GM12873 (cell line): Measurements from ENCODE around the gene FCER2.

Experiments used
- CTCF ChIP-seq: IDR thresholded peaks from 2 replicates; pipeline ENCODE4 v1.5.1; 2012; ENCODE audit warnings: low read depth, mild to moderate bottlenecking, moderate library complexity, low read length, control low read depth; ENCODE audit not compliant: insufficient read depth; ENCODE audit errors: missing control alignments

Gene FCER2

DNA sequence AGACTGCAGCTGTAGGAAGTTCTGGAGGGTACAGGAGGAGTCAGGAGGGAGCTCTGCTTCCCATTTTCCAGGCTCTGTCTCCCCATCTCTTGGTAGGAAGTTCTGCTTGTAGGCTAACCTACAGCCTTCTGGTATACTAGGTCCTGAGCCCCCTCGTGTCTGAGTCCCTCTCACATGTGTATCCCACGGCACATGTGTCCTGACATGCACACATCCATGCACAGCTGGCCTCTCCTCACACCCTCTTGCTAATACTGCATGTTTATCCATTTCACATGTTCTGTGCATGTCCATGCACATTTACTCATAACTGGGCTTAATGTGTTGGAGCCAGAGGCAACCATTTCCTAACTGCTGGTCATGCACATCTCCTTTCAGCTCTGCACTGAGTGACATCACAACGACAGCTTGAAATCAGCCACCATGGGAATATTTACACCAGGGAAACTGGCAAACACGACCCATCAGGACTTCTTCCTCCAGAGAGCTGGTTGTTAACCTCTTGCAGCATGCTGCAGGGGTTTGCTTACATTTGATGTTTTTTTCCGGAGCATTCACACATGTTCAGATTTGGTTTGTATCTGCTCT is 42.4 kb upstream of the FCER2 start:
- TF ChIP-seq CTCF: no peak

DNA sequence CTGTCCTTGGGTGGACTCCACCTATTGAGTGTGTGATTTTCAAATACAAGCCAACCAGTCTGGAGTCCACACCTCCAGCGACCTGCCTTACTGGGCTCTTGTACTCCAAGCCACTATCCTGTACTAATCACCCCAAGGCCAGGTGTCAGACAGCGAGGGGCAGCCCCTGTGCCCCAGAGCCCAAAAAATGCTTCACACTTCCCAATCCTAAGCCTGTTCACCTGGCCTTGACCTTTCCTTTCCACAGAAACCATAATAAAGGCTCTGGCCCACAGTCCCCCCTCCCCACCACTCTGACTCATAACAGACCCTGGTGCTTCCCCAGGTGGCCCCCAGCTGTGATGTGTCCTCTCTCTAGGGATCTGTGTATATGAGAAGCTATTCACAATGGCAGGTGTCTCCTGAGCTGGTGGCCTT is 41.5 kb upstream of the FCER2 start:
- TF ChIP-seq CTCF: no peak

DNA sequence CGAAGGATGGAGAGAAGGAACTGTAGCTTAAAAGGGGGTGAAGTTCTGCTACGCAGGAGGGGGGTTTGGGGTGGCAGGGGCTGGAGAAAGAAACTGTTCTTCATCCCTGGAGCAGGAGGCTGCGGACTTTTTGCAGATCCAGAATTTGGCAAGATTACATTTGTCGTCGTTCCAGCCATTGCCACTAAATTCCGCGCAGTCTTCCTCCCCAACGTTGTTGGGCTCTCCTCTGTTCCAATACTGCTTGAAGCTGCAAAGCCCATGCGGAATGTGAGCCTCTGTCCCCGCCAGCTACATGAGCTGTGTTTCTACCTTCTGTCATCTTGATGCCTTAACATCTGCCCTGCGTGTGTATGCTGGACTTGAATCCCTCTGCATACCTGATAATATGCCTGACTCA is 41.1 kb upstream of the FCER2 start:
- no peak for TF ChIP-seq CTCF

GRCh38 chr19:7742575-7742974 is 40.6 kb upstream of the FCER2 start:
- no peak for TF ChIP-seq CTCF

DNA sequence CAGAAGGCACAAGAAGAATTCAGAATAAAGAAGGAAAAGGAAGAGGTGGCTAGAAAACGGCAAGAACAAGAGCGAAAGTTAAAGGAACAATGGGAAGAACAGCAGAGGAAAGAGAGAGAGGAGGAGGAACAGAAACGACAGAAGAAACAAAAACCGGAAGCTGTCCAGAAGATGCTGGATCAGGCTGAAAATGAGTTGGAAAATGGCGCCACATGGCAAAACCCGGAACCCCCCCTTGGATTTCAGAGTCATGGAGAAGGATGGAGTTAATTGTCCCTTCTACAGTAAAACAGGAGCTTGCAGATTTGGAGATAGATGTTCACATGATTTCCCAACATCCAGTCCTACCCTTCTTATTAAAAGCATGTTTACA is 38.7 kb upstream of the FCER2 start:
- no peak for TF ChIP-seq CTCF

GRCh38 chr19:7739801-7740681 is 38.1 kb upstream of the FCER2 start:
- no peak for TF ChIP-seq CTCF

DNA sequence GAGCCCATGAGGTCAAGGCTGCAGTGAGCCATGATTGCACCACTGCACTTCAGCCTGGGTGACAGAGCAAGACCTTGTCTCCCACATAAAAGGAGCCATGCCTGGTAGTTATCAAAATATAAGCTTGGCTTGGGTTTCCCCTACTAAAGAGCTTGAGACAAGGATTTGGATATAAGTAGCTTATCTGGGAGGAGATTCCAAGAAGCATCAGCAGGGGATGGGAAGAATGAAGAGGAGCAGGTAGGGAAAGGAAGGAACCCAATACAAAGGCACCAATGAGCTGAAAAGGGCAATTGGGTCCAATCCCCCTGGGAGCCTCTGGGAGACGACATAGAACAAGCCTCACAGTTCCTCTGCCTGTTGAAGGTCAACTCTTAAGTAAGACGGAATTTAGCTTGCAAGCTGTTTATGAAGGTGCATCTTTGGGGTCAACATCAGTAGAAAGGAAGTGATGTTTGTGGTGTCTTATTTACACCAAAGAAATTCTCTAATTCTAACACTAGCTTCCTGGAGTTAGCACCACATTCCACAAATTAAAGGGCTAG is 37.4 kb upstream of the FCER2 start:
- TF ChIP-seq CTCF: no peak
